T-helper 1 cell (primary cell): ENCODE measurements around the gene LYPLA2.

ENCODE experiments used
- DNase-seq, 5 donors: peaks; one replicate each; pipeline ENCODE4 v3.0.0-alpha.2; 2012 to 2020

Gene LYPLA2

DNA sequence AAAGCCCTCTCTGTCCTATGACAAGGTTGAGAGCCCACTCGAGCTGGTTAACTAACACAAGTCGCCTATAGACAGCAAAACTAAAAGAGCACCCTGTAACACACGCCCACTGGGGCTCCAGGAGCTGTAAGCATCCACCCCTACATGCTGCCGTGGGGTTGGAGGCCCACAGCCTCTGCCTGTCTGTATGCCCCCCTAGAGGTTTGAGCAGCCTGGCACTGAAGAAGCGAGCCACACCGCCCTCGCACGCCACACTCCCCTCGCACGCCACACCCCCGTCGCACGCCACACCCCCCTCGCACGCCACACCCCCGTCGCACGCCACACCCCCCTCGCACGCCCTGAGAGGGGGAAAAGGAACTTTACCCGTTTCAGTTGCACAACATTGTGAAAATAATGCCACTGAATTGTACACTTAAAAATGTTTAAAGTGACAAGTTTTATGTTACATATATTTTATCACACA is 47.5 kb downstream of the LYPLA2 start:
- peak; percentile 54 to 75 (median 65) for DNase-seq

GRCh38 chr1:23843644-23844043 is 52.7 kb downstream of the LYPLA2 start:
- DNase-seq: no peak
